SK-N-SH treated with all-trans-retinoic acid at 6 μM for 48 hours (cell line): ENCODE data around the gene PLEKHA4.
"Not testable (repeated sequence)": the region's sequence is repeated elsewhere in the genome, so short reads cannot be mapped to it uniquely, and the experiment has no call there.

Source experiments
- ATAC-seq: fragments of 200-7000 bp; cut with Tn5 transposase; 3 replicates; pipeline ENCODE4 v1.9.1; 2020; ENCODE audit warnings: mild to moderate bottlenecking, moderate library complexity
- ARNTL ChIP-seq: fragments of 450-650 bp; formaldehyde crosslinking; IDR thresholded peaks from 2 replicates; pipeline ENCODE4 v1.5.0; 2020; ENCODE audit warnings: low read depth, mild to moderate bottlenecking, moderate library complexity, borderline replicate concordance
- BACH2 ChIP-seq: fragments of 250-450 bp; sonication (Bioruptor Pico); IDR thresholded peaks from 2 replicates; pipeline ENCODE4 v1.9.0; 2021; ENCODE audit warnings: mild to moderate bottlenecking, borderline replicate concordance
- CSDC2 ChIP-seq: fragments of 250-450 bp; sonication (Bioruptor Pico); IDR thresholded peaks from 2 replicates; pipeline ENCODE4 v1.5.0; 2020; ENCODE audit warnings: mild to moderate bottlenecking, moderate library complexity
- ESRRG ChIP-seq: fragments of 250-450 bp; sonication (Bioruptor Pico); IDR thresholded peaks from 2 replicates; pipeline ENCODE4 v1.6.1; 2021; ENCODE audit warnings: mild to moderate bottlenecking
- GLIS3 ChIP-seq: fragments of 250-450 bp; sonication (Bioruptor Pico); IDR thresholded peaks from 2 replicates; pipeline ENCODE4 v1.5.0; 2020; ENCODE audit warnings: mild to moderate bottlenecking, moderate library complexity
- OSR1 ChIP-seq: fragments of 250-450 bp; sonication (Bioruptor Pico); IDR thresholded peaks from 2 replicates; pipeline ENCODE4 v1.8.0; 2022; ENCODE audit warnings: moderate library complexity, mild to moderate bottlenecking, inconsistent platforms
- PPARA ChIP-seq: fragments of 250-450 bp; sonication (Bioruptor Pico); IDR thresholded peaks from 2 replicates; pipeline ENCODE4 v1.5.0; 2020; ENCODE audit warnings: mild to moderate bottlenecking, borderline replicate concordance
- RARB ChIP-seq: fragments of 250-450 bp; sonication (Bioruptor Pico); IDR thresholded peaks from 2 replicates; pipeline ENCODE4 v1.8.0; 2021; ENCODE audit warnings: mild to moderate bottlenecking, moderate library complexity
- SNAI2 ChIP-seq: fragments of 250-450 bp; sonication (Bioruptor Pico); IDR thresholded peaks from 2 replicates; pipeline ENCODE4 v1.5.0; 2020; ENCODE audit warnings: mild to moderate bottlenecking, moderate library complexity
- TCF4 ChIP-seq: fragments of 250-450 bp; sonication (Bioruptor Pico); IDR thresholded peaks from 2 replicates; pipeline ENCODE4 v1.8.0; 2021; ENCODE audit warnings: mild to moderate bottlenecking, moderate library complexity, borderline replicate concordance
- TOX ChIP-seq: fragments of 250-450 bp; sonication (Bioruptor Pico); IDR thresholded peaks from 2 replicates; pipeline ENCODE4 v1.8.0; 2021; ENCODE audit warnings: mild to moderate bottlenecking, moderate library complexity, borderline replicate concordance
- TSHZ2 ChIP-seq: fragments of 250-450 bp; sonication (Bioruptor Pico); IDR thresholded peaks from 2 replicates; pipeline ENCODE4 v1.5.0; 2020; ENCODE audit warnings: mild to moderate bottlenecking, moderate library complexity
- ZC3H10 ChIP-seq: fragments of 250-450 bp; sonication (Bioruptor Pico); IDR thresholded peaks from 2 replicates; pipeline ENCODE4 v1.5.1; 2021; ENCODE audit warnings: mild to moderate bottlenecking, moderate library complexity
- ZFP3 ChIP-seq: fragments of 250-450 bp; sonication (Bioruptor Pico); IDR thresholded peaks from 2 replicates; pipeline ENCODE4 v1.5.0; 2020; ENCODE audit warnings: mild to moderate bottlenecking, moderate library complexity
- ZNF565 ChIP-seq: fragments of 450-650 bp; formaldehyde crosslinking; conservative IDR thresholded peaks from 2 replicates; pipeline ENCODE4 v1.5.0; 2020; ENCODE audit warnings: low read depth, mild to moderate bottlenecking, moderate library complexity
- ZNF70 ChIP-seq: fragments of 450-650 bp; formaldehyde crosslinking; IDR thresholded peaks from 2 replicates; pipeline ENCODE4 v1.5.0; 2020; ENCODE audit warnings: mild to moderate bottlenecking, moderate library complexity
- ZNF8 ChIP-seq: fragments of 450-650 bp; formaldehyde crosslinking; IDR thresholded peaks from 2 replicates; pipeline ENCODE4 v1.5.0; 2020; ENCODE audit warnings: mild to moderate bottlenecking, moderate library complexity
- TF ChIP-seq, protein P1 (sequence below): fragments of 250-450 bp; sonication (Bioruptor Pico); IDR thresholded peaks from 2 replicates; pipeline ENCODE4 v1.8.0; 2021; ENCODE audit warnings: low read depth, mild to moderate bottlenecking, moderate library complexity, borderline replicate concordance
- TF ChIP-seq, protein P2 (sequence below): fragments of 250-450 bp; sonication (Bioruptor Pico); IDR thresholded peaks from 2 replicates; pipeline ENCODE4 v1.5.1; 2021; ENCODE audit warnings: mild to moderate bottlenecking, moderate library complexity

PLEKHA4 gene

DNA sequence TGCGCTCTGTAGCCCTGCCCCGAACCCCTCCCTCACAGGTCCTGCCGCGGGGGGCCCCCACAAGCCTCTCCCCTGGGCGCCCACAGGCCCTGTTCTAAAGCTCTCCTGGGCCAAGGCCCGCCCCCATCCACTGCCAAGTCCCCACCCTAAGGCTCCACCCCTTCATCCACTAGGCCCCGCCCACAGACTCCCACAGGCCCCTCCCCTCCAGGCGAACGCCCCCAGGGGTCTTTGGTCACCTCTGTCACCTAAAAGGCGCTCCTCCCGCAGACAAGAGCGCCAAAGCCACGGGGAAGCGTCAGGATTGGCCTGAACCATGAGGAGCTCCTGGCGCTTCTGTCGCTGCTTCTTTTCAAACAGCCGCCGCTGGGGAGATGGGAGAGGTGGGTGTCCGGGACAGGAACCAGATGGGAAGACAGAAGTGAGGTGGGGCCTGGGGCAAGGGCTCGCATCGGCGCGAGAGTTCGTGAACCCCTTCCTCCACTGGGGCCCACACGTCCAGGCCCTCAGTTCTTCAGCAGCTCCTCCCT lies 27.8 kb upstream of the PLEKHA4 start:
- no peak for ATAC-seq
- TF ChIP-seq TCF4 (CRISPR knock-in tag) (no peak), OSR1 (CRISPR knock-in tag) (no peak), ZNF8 (CRISPR knock-in tag) (no peak), ZC3H10 (CRISPR knock-in tag) (no peak), SNAI2 (CRISPR knock-in tag) (no peak), ZFP3 (no peak)
- TF ChIP-seq, protein P1, sequence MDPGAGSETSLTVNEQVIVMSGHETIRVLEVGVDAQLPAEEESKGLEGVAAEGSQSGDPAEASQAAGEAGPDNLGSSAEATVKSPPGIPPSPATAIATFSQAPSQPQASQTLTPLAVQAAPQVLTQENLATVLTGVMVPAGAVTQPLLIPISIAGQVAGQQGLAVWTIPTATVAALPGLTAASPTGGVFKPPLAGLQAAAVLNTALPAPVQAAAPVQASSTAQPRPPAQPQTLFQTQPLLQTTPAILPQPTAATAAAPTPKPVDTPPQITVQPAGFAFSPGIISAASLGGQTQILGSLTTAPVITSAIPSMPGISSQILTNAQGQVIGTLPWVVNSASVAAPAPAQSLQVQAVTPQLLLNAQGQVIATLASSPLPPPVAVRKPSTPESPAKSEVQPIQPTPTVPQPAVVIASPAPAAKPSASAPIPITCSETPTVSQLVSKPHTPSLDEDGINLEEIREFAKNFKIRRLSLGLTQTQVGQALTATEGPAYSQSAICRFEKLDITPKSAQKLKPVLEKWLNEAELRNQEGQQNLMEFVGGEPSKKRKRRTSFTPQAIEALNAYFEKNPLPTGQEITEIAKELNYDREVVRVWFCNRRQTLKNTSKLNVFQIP (CRISPR knock-in tag), result no peak

DNA sequence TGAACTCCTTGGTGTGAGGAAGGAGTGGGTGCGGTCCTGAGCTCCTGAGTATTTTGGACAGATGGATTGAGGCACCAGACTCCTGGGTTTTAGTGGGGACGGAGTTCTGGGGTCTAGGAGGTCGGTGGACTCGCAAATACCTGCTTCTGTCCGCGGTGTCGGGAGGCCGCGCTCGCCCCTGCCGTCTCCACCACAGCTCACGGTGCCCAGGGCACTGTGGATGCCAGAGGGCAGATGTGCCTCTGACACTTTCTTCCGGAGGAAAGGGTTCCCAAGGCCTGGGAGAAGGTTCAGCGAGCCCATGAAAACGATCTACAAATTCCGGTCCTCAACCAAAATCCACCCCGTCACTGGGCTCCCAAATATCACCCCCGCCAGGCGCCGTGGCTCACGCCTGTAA lies 26.8 kb upstream of the PLEKHA4 start:
- ATAC-seq, result no peak
- TF ChIP-seq ZNF565 (CRISPR knock-in tag) (no peak), TCF4 (CRISPR knock-in tag) (no peak), ZC3H10 (CRISPR knock-in tag) (no peak), TSHZ2 (CRISPR knock-in tag) (no peak), ZFP3 (no peak), RARB (CRISPR knock-in tag) (no peak), ZNF70 (CRISPR knock-in tag) (no peak), ESRRG (CRISPR knock-in tag) (no peak), ARNTL (CRISPR knock-in tag) (no peak), BACH2 (CRISPR knock-in tag) (no peak), PPARA (no peak)
- TF ChIP-seq, protein P2, sequence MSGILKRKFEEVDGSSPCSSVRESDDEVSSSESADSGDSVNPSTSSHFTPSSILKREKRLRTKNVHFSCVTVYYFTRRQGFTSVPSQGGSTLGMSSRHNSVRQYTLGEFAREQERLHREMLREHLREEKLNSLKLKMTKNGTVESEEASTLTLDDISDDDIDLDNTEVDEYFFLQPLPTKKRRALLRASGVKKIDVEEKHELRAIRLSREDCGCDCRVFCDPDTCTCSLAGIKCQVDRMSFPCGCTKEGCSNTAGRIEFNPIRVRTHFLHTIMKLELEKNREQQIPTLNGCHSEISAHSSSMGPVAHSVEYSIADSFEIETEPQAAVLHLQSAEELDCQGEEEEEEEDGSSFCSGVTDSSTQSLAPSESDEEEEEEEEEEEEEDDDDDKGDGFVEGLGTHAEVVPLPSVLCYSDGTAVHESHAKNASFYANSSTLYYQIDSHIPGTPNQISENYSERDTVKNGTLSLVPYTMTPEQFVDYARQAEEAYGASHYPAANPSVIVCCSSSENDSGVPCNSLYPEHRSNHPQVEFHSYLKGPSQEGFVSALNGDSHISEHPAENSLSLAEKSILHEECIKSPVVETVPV (CRISPR knock-in tag), result no peak
- TF ChIP-seq, protein P1 (CRISPR knock-in tag), result no peak

DNA sequence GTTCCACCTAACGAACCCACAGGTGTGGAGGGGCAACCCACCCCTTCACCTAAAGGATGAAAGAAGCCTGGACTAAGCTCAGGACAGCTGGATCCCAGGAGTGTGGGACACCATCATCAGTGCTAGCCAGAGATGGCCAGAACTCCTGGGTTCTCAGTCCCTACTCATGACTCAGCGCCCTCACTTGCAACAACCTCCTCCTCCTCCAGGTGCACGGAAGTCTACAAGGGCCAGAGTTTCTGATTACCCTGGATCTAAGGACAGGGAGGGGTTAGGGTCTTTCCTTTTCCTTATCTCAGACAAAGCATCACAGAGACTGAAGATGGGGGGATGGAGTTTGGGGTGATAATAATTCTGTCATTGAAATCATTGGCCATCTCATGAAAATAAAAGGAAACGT lies 22.1 kb upstream of the PLEKHA4 start:
- no peak for TF ChIP-seq OSR1 (CRISPR knock-in tag)
- TF ChIP-seq ESRRG (CRISPR knock-in tag), result no peak
- no peak for TF ChIP-seq CSDC2 (CRISPR knock-in tag)
- TF ChIP-seq, protein P1 (CRISPR knock-in tag), result no peak
- no peak for TF ChIP-seq TSHZ2 (CRISPR knock-in tag)
- TF ChIP-seq GLIS3 (CRISPR knock-in tag), result no peak
- no peak for TF ChIP-seq ZNF70 (CRISPR knock-in tag)
- TF ChIP-seq TOX (CRISPR knock-in tag), result no peak
- no peak for TF ChIP-seq TCF4 (CRISPR knock-in tag)
- no peak for TF ChIP-seq BACH2 (CRISPR knock-in tag)
- no peak for ATAC-seq

DNA sequence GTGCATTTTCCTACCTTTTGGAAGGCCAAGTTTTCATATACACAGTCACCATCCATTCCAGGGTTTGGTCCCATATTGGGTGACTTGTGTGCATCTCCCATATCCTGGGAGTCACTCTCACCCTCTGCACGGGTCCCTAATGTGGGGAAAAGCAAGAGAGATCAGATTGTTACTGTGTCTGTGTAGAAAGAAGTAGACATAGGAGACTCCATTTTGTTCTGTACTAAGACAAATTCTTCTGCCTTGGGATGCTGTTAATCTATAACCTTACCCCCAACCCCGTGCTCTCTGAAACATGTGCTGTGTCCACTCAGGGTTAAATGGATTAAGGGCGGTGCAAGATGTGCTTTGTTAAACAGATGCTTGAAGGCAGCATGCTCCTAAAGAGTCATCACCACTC lies 21.1 kb upstream of the PLEKHA4 start:
- ATAC-seq, result not testable (repeated sequence)
